Kidney (tissue), 14 donors: ENCODE measurements around the gene MEP1A. TPM values are rescaled to one million over a fixed set of nuclear protein-coding genes. Genes with fewer than 3 reads are reported as not detected.

Experiments used
- DNase-seq, 5 donors: peaks; one replicate each; pipeline ENCODE4 v3.0.0-alpha.2; 2013 to 2020
- FAIRE-seq: peaks from 2 replicates; lab custom pipeline; 2012; peaks lifted over from hg19 to GRCh38; lab: Jason Lieb, UNC
- H3K27ac ChIP-seq, 2 donors: one replicate each; pipeline ENCODE4 v1.7.0; 2013; ENCODE audit warnings: low read depth in 2 of 2, low read length in 2 of 2, inconsistent platforms in 1 of 2
- H3K27me3 ChIP-seq: one replicate; pipeline ENCODE4 v1.7.1; 2013; ENCODE audit warnings: low read length, inconsistent platforms; ENCODE audit not compliant: control insufficient read depth, insufficient read depth
- H3K36me3 ChIP-seq, 3 donors: one replicate each; pipeline versions ENCODE4 v1.7.0 to v1.7.1; 2013; ENCODE audit warnings: low read length in 3 of 3, control low read depth in 1 of 3, inconsistent platforms in 1 of 3; ENCODE audit not compliant: insufficient read depth in 3 of 3, control insufficient read depth in 2 of 3
- H3K4me1 ChIP-seq, 3 donors: one replicate each; pipeline versions ENCODE4 v1.7.0 to v1.7.1; 2013; ENCODE audit warnings: low read length in 3 of 3, inconsistent platforms in 1 of 3, low read depth in 1 of 3; ENCODE audit not compliant: control insufficient read depth in 2 of 3, insufficient read depth in 2 of 3
- H3K4me3 ChIP-seq, 3 donors: one replicate each; pipeline versions ENCODE4 v1.7.0 to v1.8.1; 2013; ENCODE audit warnings: low read length in 3 of 3, control low read depth in 1 of 3, inconsistent platforms in 1 of 3
- H3K9ac ChIP-seq, 3 donors: one replicate each; pipeline versions ENCODE4 v1.7.0 to v1.7.1; 2013; ENCODE audit warnings: low read length in 3 of 3, control low read depth in 1 of 3, inconsistent platforms in 1 of 3
- H3K9me3 ChIP-seq, 3 donors: one replicate each; pipeline versions ENCODE4 v1.7.0 to v1.7.1; 2013; ENCODE audit warnings: low read length in 3 of 3, control low read depth in 1 of 3, inconsistent platforms in 1 of 3; ENCODE audit not compliant: control insufficient read depth in 2 of 3, insufficient read depth in 1 of 3
- CTCF ChIP-seq: IDR thresholded peaks from 3 replicates; pipeline ENCODE4 v1.5.1; 2012; ENCODE audit warnings: mild to moderate bottlenecking, moderate library complexity, borderline replicate concordance; ENCODE audit not compliant: insufficient read depth; ENCODE audit errors: extremely low read depth
- intact Hi-C: fragments of 100-400 bp; cut with DNase I; formaldehyde crosslinking; loops from one replicate; pipeline ENCODE4 v1.11.1; 2022
- polyA plus RNA-seq: library from polyadenylated mRNA; stranded (reverse); fragments of 350-450 nt; fragmentation: Illumina TruSeq; extraction: RNeasy Lipid Tissue Mini Kit (QIAGEN cat#74804); gene quantifications from one replicate; pipeline ENCODE4 v1.2.3, GENCODE V29; 2014; ENCODE audit warnings: low read depth, low replicate concordance; ENCODE audit not compliant: insufficient read depth
- total RNA-seq: library from RNA; stranded (reverse); fragmentation: NEBNext Ultra II Directional; extraction: Animal tissue kit (Norgen Biotek cat#: 25700); gene quantifications from one replicate; pipeline ENCODE4 v1.2.1, GENCODE V29; 2021
- donor health status: control.
- donor health status: control.
- donor health status: control.
- donor health status: control.
- donor health status: control.
- donor health status: DM: yes; HTN: yes; CAD: no.
- donor health status: Normal renal cell carcinoma (clear cell type).

Gene MEP1A
- total and polyA plus RNA-seq, 2 donors from 2014 or later: 0.09 to 0.13 TPM

- DNase-seq: no peak
- FAIRE-seq: no peak
- Histone ChIP-seq H3K9ac (no peak overlapping the region), H3K4me3 (no peak overlapping the region), H3K27ac (no peak overlapping the region), H3K36me3 (peaks cover 0 to 6% (median 3%) of the 10 kb centered on the region in 3 donors), H3K27me3 (no peaks in the 10 kb centered on the region), H3K9me3 (no peaks in the 10 kb centered on the region), H3K4me1 (no peaks in the 10 kb centered on the region)
- TF ChIP-seq CTCF: no peak
- intact Hi-C loops: no loop called here
Observed at GRCh38 chr6:46888031-46888430, 94.8 kb downstream of the MEP1A start.

DNA sequence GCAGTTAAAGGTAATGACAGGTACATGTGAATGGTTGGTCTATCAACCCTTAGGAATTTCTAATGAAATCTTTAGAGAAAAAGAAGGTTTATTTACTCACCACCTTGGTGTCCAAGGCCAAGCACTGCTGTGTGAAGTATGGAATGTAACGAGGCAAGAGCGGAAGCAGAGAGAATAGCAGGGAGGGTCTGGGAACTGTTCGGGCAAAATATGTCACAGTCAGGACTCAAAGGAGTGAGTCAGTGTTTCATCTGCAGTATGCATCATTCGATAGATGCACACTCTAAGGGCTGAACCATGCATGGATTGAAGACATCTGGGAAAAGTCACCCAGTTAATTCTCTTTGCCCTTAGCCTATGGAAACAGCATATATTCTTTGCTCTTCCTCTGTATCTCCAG lies 95.4 kb downstream of the MEP1A start:
- no peak for TF ChIP-seq CTCF
- Histone ChIP-seq H3K27me3 (no peaks in the 10 kb centered on the region), H3K9ac (no peak overlapping the region), H3K36me3 (peaks cover 0 to 6% (median 3%) of the 10 kb centered on the region in 3 donors), H3K4me3 (no peak overlapping the region), H3K4me1 (no peaks in the 10 kb centered on the region), H3K27ac (no peak overlapping the region), H3K9me3 (no peaks in the 10 kb centered on the region)
- no peak for FAIRE-seq
- no peak for DNase-seq
- intact Hi-C loops: no loop called here

Other genes starting within 250 kb of the MEP1A start
- 6.0 TPM for gene CYP39A1, start 140.6 kb upstream of the MEP1A start, total RNA-seq
- 8.7 TPM for gene CYP39A1, start 140.6 kb upstream of the MEP1A start, polyA plus RNA-seq
- gene SLC25A27, start 140.4 kb upstream of the MEP1A start, total RNA-seq: 22.6 TPM
- gene SLC25A27, start 140.4 kb upstream of the MEP1A start, polyA plus RNA-seq: 19.1 TPM
- gene TDRD6, start 105.5 kb upstream of the MEP1A start, total RNA-seq: 0.47 TPM
- gene TDRD6, start 105.5 kb upstream of the MEP1A start, polyA plus RNA-seq: 0.84 TPM
- gene PLA2G7, start 58.0 kb upstream of the MEP1A start, total RNA-seq: 1.9 TPM
- gene PLA2G7, start 58.0 kb upstream of the MEP1A start, polyA plus RNA-seq: not detected
- not detected for gene ANKRD66, start 46.5 kb upstream of the MEP1A start, total RNA-seq
- not detected for gene ANKRD66, start 46.5 kb upstream of the MEP1A start, polyA plus RNA-seq
- 51.7 TPM for gene ADGRF5, start 128.5 kb downstream of the MEP1A start, total RNA-seq
- 44.1 TPM for gene ADGRF5, start 128.5 kb downstream of the MEP1A start, polyA plus RNA-seq
- gene ADGRF1, start 248.9 kb downstream of the MEP1A start, total RNA-seq: 58.8 TPM
- 28.6 TPM for gene ADGRF1, start 248.9 kb downstream of the MEP1A start, polyA plus RNA-seq